ENCODE measurements around the gene ZNF844. TPM values are rescaled to one million over a fixed set of nuclear protein-coding genes. Genes with fewer than 3 reads are reported as not detected.

ZNF844 gene
- polyA plus RNA-seq, 1 donor (not counting 4 experiments of a cell fraction or from before 2014, with no cell fraction given) = 0.88 TPM

DNA sequence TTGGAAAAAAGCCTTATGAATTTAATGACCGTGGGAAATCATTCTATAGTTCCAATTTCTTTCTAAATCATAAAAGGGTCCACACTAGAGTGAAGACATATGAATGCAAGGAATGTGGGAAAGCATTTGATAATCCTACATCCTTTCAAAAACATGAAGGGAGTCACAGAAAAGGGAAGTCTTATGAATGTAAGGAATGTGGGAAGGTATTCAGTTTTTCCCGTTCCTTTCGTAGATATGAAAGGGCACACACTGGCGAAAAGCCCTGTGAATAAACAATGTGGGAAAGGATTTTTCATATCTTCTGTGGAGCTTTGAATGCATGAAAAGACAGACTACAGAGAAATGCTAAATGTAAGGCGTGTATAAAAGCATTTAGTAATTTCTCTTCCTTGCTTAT is 48.6 kb downstream of the ZNF844 start:
- Histone ChIP-seq H3K4me2 (ENCODE audit: control insufficient read depth, extremely low read depth, insufficient read depth, low read depth, low read length) (no peak overlapping the region), H3K4me1 (ENCODE audit: control insufficient read depth, extremely low read depth, insufficient read depth, low read length) (no peaks in the 10 kb centered on the region), H3K79me2 (ENCODE audit: control insufficient read depth, insufficient read depth, low read length) (no peaks in the 10 kb centered on the region), H3K27me3 (ENCODE audit: control insufficient read depth, extremely low read depth, insufficient read depth, low read length) (no peaks in the 10 kb centered on the region), H3K36me3 (ENCODE audit: control insufficient read depth in 2 of 2, extremely low read depth in 1 of 2, insufficient read depth in 2 of 2, low read length in 2 of 2) (no peaks in the 10 kb centered on the region), H3K27ac (ENCODE audit: control insufficient read depth, insufficient read depth, low read length) (no peak overlapping the region), H3K9me1 (ENCODE audit: control insufficient read depth, extremely low read depth, insufficient read depth, low read length) (no peaks in the 10 kb centered on the region), H3K4me3 (ENCODE audit: control insufficient read depth in 2 of 3, extremely low read depth in 1 of 3, insufficient read depth in 2 of 3, low read depth in 1 of 3, low read length in 3 of 3) (no peak overlapping the region), H3K9me3 (ENCODE audit: control insufficient read depth, low read depth, low read length) (no peaks in the 10 kb centered on the region), H2AFZ (ENCODE audit: control insufficient read depth, low read length) (no peak overlapping the region), H4K20me1 (ENCODE audit: control insufficient read depth, extremely low read depth, insufficient read depth, low read length) (no peaks in the 10 kb centered on the region), H3K9ac (ENCODE audit: control insufficient read depth, extremely low read depth, insufficient read depth, low read length) (no peak overlapping the region)
- no peak for FAIRE-seq
- TF ChIP-seq, protein P1, sequence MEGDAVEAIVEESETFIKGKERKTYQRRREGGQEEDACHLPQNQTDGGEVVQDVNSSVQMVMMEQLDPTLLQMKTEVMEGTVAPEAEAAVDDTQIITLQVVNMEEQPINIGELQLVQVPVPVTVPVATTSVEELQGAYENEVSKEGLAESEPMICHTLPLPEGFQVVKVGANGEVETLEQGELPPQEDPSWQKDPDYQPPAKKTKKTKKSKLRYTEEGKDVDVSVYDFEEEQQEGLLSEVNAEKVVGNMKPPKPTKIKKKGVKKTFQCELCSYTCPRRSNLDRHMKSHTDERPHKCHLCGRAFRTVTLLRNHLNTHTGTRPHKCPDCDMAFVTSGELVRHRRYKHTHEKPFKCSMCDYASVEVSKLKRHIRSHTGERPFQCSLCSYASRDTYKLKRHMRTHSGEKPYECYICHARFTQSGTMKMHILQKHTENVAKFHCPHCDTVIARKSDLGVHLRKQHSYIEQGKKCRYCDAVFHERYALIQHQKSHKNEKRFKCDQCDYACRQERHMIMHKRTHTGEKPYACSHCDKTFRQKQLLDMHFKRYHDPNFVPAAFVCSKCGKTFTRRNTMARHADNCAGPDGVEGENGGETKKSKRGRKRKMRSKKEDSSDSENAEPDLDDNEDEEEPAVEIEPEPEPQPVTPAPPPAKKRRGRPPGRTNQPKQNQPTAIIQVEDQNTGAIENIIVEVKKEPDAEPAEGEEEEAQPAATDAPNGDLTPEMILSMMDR (optimal IDR thresholded peaks at IDR 0.05 in 1 of 3, IDR thresholded peaks at IDR 0.05 in 1 of 3, conservative IDR thresholded peaks at IDR 0.05 in 1 of 3; ENCODE audit: extremely low read depth in 1 of 3, insufficient read depth in 2 of 3, low read length in 3 of 3) = no peak
- no peak for TF ChIP-seq EZH2 (IDR thresholded peaks at IDR 0.05; ENCODE audit: low read length)
- dilution Hi-C loops (cut with MboI; ENCODE audit: extremely low pct_ligation_motif_present, low sequenced_read_pairs) = no loop called here
- no peak for DNase-seq (ENCODE audit: low read depth, low spot score)

DNA sequence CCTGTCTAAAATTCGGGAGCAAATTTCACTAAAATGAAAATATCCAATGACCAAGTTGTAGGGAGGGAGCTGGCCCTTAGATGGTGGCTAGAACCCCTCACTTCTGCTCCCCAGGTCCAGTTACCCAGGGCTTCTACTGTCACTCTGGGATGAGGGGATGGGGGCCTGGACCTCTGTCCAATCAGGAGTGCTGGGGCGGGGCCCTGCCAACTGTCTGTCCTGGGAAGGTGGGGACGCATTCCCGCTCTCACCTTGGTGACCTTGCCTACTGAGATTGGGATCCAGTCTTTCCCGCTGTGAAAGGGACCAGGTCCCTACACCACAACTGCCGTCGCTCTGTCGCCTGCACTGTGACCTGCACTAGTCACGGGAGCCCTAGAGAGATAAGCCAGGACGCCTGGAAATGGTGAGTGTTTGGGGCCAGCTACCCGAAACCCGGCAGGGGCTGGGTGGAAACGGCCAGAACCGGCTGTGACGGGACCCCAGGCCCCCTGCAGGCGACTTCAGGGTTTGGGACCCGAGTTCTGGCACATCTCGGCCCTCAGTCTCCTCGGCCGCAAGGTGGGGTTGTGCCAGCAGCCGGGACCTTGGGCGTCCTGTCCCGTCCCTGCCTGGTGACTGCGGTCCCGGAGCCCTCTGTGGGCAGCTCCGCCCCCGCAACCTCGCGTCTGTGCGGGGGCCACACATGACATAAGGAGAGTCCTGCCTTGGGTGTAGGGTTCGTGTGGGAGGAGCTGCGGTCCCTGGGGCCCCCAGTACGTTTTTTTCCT is 52.9 kb downstream of the ZNF844 start:
- no peaks in the 10 kb centered on the region for H3K27me3 ChIP-seq (ENCODE audit: control insufficient read depth, extremely low read depth, insufficient read depth, low read length)
- no peak overlapping the region for H2AFZ ChIP-seq (ENCODE audit: control insufficient read depth, low read length)
- H3K27ac ChIP-seq (ENCODE audit: control insufficient read depth, insufficient read depth, low read length) = no peak overlapping the region
- no peaks in the 10 kb centered on the region for H3K9me3 ChIP-seq (ENCODE audit: control insufficient read depth, low read depth, low read length)
- H3K36me3 ChIP-seq (ENCODE audit: control insufficient read depth in 2 of 2, extremely low read depth in 1 of 2, insufficient read depth in 2 of 2, low read length in 2 of 2) = no peaks in the 10 kb centered on the region
- H3K4me2 ChIP-seq (ENCODE audit: control insufficient read depth, extremely low read depth, insufficient read depth, low read depth, low read length) = no peak overlapping the region
- no peaks in the 10 kb centered on the region for H3K79me2 ChIP-seq (ENCODE audit: control insufficient read depth, insufficient read depth, low read length)
- TF ChIP-seq, protein P1 (optimal IDR thresholded peaks at IDR 0.05 in 1 of 3, IDR thresholded peaks at IDR 0.05 in 1 of 3, conservative IDR thresholded peaks at IDR 0.05 in 1 of 3; ENCODE audit: extremely low read depth in 1 of 3, insufficient read depth in 2 of 3, low read length in 3 of 3) = no peak
- no peak for TF ChIP-seq EZH2 (IDR thresholded peaks at IDR 0.05; ENCODE audit: low read length)
- H3K9me1 ChIP-seq (ENCODE audit: control insufficient read depth, extremely low read depth, insufficient read depth, low read length) = no peaks in the 10 kb centered on the region
- dilution Hi-C loops (cut with MboI; ENCODE audit: extremely low pct_ligation_motif_present, low sequenced_read_pairs) = no loop called here
- no peak overlapping the region for H3K9ac ChIP-seq (ENCODE audit: control insufficient read depth, extremely low read depth, insufficient read depth, low read length)
- FAIRE-seq (no peak), DNase-seq (ENCODE audit: low read depth, low spot score) (no peak)
- H3K4me3 ChIP-seq (ENCODE audit: control insufficient read depth in 2 of 3, extremely low read depth in 1 of 3, insufficient read depth in 2 of 3, low read depth in 1 of 3, low read length in 3 of 3) = no peak overlapping the region
- no peaks in the 10 kb centered on the region for H4K20me1 ChIP-seq (ENCODE audit: control insufficient read depth, extremely low read depth, insufficient read depth, low read length)
- H3K4me1 ChIP-seq (ENCODE audit: control insufficient read depth, extremely low read depth, insufficient read depth, low read length) = no peaks in the 10 kb centered on the region
